HL-60 (cell line): ENCODE measurements around the gene GSTT2B.
"Not testable (repeated sequence)": the region's sequence is repeated elsewhere in the genome, so short reads cannot be mapped to it uniquely, and the experiment has no call there.

Experiments used
- DNase-seq, 2 experiments: peaks; one replicate each; pipeline ENCODE4 v3.0.0-alpha.2; 2010 to 2020; ENCODE audit warnings: low read depth in 1 of 2, low spot score in 1 of 2
- H3K27ac ChIP-seq: fragments of 250-450 bp; sonication (Bioruptor Pico); replicated peaks from 2 replicates; pipeline ENCODE4 v1.5.1; 2020; ENCODE audit warnings: mild to moderate bottlenecking, moderate library complexity
- H3K27me3 ChIP-seq: fragments of 250-450 bp; sonication (Bioruptor Pico); 2 replicates; pipeline ENCODE4 v1.5.1; 2021; ENCODE audit warnings: mild to moderate bottlenecking, moderate library complexity; ENCODE audit not compliant: insufficient read depth, poor library complexity, severe bottlenecking
- H3K4me3 ChIP-seq: replicated peaks from 2 replicates; pipeline ENCODE4 v1.5.1; 2011; ENCODE audit warnings: mild to moderate bottlenecking, control low read depth, low read length; ENCODE audit not compliant: insufficient read depth
- CTCF ChIP-seq: IDR thresholded peaks from one replicate; pipeline ENCODE4 v1.5.1; 2011; ENCODE audit warnings: low read length, control low read depth, inconsistent platforms; ENCODE audit not compliant: insufficient read depth
- GABPA ChIP-seq: IDR thresholded peaks from 2 replicates; pipeline ENCODE4 v1.6.1; 2012; ENCODE audit warnings: low read depth
- POLR2AphosphoS5 ChIP-seq: IDR thresholded peaks from 2 replicates; pipeline ENCODE4 v1.6.1; 2012; ENCODE audit warnings: low read depth
- SPI1 ChIP-seq: IDR thresholded peaks from 2 replicates; pipeline ENCODE4 v1.6.1; 2012; ENCODE audit warnings: low read depth, mild to moderate bottlenecking, borderline replicate concordance
- TF ChIP-seq, protein P1 (sequence below): IDR thresholded peaks from 2 replicates; pipeline ENCODE4 v1.6.1; 2012; ENCODE audit warnings: low read depth; ENCODE audit not compliant: insufficient replicate concordance

The GSTT2B gene

DNA sequence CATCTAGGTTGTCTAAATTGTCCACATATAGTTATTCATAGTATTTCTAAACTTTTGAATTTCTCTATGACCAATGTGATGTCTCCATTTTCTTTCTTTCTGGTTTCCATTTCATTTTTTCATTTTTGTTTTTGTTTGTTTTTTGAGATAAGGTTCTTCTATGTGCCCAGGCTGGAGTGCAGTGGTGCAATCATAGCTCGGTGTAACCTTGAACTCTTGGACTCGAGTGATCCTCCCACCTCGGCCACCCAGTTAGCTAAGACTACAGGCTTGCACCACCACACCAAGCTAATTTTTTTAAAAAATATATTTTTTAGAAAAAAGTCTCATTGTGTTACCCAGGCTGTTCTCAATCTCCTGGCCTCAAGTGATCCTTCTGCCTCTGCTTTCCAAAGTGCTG is 36.1 kb upstream of the GSTT2B start:
- Histone ChIP-seq H3K4me3 (no peak overlapping the region), H3K27ac (no peak overlapping the region), H3K27me3 (no peaks in the 10 kb centered on the region)
- TF ChIP-seq SPI1: no peak
- no peak for TF ChIP-seq CTCF
- no peak for TF ChIP-seq GABPA
- TF ChIP-seq POLR2AphosphoS5: no peak
- TF ChIP-seq, protein P1, sequence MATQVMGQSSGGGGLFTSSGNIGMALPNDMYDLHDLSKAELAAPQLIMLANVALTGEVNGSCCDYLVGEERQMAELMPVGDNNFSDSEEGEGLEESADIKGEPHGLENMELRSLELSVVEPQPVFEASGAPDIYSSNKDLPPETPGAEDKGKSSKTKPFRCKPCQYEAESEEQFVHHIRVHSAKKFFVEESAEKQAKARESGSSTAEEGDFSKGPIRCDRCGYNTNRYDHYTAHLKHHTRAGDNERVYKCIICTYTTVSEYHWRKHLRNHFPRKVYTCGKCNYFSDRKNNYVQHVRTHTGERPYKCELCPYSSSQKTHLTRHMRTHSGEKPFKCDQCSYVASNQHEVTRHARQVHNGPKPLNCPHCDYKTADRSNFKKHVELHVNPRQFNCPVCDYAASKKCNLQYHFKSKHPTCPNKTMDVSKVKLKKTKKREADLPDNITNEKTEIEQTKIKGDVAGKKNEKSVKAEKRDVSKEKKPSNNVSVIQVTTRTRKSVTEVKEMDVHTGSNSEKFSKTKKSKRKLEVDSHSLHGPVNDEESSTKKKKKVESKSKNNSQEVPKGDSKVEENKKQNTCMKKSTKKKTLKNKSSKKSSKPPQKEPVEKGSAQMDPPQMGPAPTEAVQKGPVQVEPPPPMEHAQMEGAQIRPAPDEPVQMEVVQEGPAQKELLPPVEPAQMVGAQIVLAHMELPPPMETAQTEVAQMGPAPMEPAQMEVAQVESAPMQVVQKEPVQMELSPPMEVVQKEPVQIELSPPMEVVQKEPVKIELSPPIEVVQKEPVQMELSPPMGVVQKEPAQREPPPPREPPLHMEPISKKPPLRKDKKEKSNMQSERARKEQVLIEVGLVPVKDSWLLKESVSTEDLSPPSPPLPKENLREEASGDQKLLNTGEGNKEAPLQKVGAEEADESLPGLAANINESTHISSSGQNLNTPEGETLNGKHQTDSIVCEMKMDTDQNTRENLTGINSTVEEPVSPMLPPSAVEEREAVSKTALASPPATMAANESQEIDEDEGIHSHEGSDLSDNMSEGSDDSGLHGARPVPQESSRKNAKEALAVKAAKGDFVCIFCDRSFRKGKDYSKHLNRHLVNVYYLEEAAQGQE: no peak
- no peak for DNase-seq

DNA sequence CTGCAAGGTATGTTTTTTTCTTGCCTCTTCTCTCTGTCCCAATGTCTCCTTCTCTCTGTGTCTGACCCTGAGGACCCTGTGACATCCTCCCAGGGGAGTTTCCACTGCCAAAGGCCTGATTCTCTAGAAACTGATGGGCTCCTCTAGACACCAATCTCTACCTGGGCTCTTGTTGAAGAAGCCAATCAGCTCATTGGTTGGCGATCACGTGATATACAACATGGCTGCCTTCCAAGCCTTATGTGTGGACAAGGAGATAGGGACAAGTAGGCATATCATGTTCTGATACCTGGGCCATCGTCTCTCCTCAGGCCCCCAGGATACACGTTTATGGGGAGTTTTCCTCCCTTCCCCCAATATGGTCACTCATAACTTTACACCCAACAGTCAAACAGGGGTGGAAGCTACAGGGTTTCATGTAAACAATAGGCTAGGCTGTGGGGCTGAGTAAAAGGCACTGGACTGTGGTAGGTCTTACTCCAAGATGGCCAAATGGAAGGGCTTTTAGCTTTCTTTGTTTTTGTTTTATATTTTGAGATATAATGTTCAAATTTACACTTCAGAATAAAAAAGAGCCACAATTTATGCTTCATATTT is 32.7 kb upstream of the GSTT2B start:
- not testable (repeated sequence) for H3K27me3 ChIP-seq, H3K27ac ChIP-seq, DNase-seq, H3K4me3 ChIP-seq

- not testable (repeated sequence) for DNase-seq, H3K27me3 ChIP-seq, H3K4me3 ChIP-seq, H3K27ac ChIP-seq
Observed at GRCh38 chr22:23993080-23993479, 32.1 kb upstream of the GSTT2B start.

GRCh38 chr22:23989583-23990244 is 28.7 kb upstream of the GSTT2B start:
- not testable (repeated sequence) for H3K4me3 ChIP-seq, DNase-seq, H3K27me3 ChIP-seq, H3K27ac ChIP-seq

DNA sequence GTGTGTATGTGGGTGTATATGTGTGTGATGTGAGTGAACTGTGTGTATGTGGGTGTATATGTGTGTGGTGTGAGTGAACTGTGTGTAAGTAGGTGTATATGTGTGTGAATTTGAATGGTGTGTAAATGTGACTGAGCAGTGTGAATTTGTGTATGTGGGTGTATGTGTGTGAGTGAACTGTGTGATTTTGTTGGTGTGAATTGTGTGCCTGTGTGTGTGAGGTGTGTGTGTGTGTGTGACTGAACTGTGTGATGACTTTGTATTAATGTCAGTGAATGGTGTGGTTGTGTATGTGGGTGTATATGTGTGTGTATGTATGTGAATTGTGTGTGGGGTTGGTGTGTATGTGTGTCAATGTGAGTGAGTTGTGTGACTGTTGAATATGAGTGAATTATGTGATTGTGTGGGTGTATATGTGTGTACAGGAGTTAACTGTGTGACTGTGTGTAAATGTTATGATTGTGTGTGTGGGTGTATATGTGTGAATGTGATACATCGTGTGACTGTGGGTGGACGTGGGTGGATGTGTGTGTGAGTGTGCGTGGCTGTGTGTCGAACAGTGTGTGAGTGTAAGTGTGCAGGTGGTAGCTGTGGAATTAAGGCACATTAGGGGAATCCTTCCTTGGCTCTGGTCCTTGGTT is 25.7 kb upstream of the GSTT2B start:
- not testable (repeated sequence) for H3K4me3 ChIP-seq, H3K27me3 ChIP-seq, DNase-seq, H3K27ac ChIP-seq

- not testable (repeated sequence) for DNase-seq, H3K4me3 ChIP-seq, H3K27ac ChIP-seq, H3K27me3 ChIP-seq
Observed at GRCh38 chr22:23986089-23986488, 25.1 kb upstream of the GSTT2B start.

- H3K4me3 ChIP-seq: no peak overlapping the region
- no peak overlapping the region for H3K27ac ChIP-seq
- TF ChIP-seq CTCF (peak; percentile 56), POLR2AphosphoS5 (no peak)
- H3K27me3 ChIP-seq: no peaks in the 10 kb centered on the region
- DNase-seq: peak; percentile 6 to 40
Observed at GRCh38 chr22:23984430-23984829, 23.4 kb upstream of the GSTT2B start.

DNA sequence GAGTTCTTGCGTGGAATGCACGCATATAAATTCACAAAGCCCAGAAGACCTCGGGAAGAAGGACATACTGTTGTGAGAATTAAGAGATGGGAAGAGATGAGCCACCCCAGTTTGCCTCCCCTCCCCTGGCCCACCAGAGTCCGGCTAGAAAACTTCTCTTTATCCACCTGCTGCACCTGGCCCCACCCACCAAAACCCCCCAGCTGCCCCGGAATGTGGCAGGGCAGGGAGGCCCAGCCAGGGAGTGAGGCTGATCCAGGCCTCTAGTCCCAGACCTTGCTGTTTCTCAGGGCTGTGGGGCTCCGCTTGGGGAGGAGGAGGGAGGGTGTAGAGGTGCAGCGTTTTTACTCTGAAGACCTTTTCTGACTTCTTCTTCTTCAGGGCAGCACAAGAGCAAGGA is 19.6 kb upstream of the GSTT2B start:
- DNase-seq, H3K27me3 ChIP-seq, H3K27ac ChIP-seq, H3K4me3 ChIP-seq: not testable (repeated sequence)

DNA sequence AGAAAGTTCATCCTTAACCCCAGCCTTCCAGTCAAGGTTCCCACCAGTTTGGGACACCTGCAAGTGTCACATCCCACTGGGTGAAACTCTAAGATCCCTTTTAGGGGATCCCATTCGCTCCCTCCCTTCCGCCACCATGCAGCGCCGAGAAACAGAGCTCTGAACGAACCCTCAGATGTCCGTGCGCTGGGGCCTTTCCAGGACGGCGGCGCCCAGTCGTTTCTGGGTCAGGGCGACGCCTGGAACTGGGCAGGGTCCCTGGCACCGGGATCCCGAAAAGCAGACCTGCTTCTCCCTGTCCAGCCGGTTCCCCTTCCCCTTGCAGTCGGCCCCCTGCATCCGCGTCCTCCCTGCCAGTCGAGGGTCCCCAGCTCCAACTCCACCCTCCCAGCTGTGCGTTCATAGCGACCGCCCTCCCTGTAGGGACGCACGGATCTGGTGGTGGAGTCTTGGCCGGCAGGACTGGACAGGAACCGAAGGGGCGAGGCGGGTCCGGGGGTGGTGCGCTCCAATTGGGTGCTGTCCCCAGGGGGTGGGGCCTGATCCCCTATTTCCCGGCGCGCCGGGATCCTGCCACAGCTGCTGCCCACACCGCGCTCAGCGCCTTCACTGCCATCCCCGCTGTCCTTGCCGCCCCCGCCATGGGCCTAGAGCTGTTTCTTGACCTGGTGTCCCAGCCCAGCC is 18.7 kb upstream of the GSTT2B start, which contains the start of gene GSTT2:
TSS of gene GSTT2 (plus strand) at position 578 of the 684 bp plus-strand sequence.
- not testable (repeated sequence) for DNase-seq, H3K27me3 ChIP-seq, H3K4me3 ChIP-seq, H3K27ac ChIP-seq

- H3K27ac ChIP-seq, DNase-seq, H3K27me3 ChIP-seq, H3K4me3 ChIP-seq: not testable (repeated sequence)
Observed at GRCh38 chr22:23977304-23977703, 16.3 kb upstream of the GSTT2B start.
